Liver (tissue), 3 donors: ENCODE results near the gene SLC9C1.

Experiments used
- EGR1 ChIP-seq, 2 donors: IDR thresholded peaks; 2 replicates each; pipeline ENCODE4 v1.6.1; 2016 to 2018; ENCODE audit warnings: antibody characterized with exemption in 2 of 2, low read depth in 2 of 2
- GABPA ChIP-seq, 2 donors: IDR thresholded peaks in 1 of 2; conservative IDR thresholded peaks in 1 of 2; 2 replicates each; pipeline ENCODE4 v1.6.1; 2016; ENCODE audit warnings: antibody characterized with exemption in 2 of 2, mild to moderate bottlenecking in 1 of 2, moderate library complexity in 1 of 2
- HNF4A ChIP-seq, 2 donors: conservative IDR thresholded peaks; 2 replicates each; pipeline ENCODE4 v1.6.1; 2016; ENCODE audit warnings: antibody characterized with exemption in 2 of 2, mild to moderate bottlenecking in 2 of 2
- HNF4G ChIP-seq: IDR thresholded peaks from 2 replicates; pipeline ENCODE4 v1.6.1; 2016; ENCODE audit warnings: antibody characterized with exemption
- RAD21 ChIP-seq, 2 donors: IDR thresholded peaks; 2 replicates each; pipeline ENCODE4 v1.6.1; 2016; ENCODE audit warnings: antibody characterized with exemption in 2 of 2, mild to moderate bottlenecking in 2 of 2
- SP1 ChIP-seq: IDR thresholded peaks from 2 replicates; pipeline ENCODE4 v1.6.1; 2018; ENCODE audit warnings: antibody characterized with exemption, mild to moderate bottlenecking
- TAF1 ChIP-seq: conservative IDR thresholded peaks from 2 replicates; pipeline ENCODE4 v1.6.1; 2016; ENCODE audit warnings: antibody characterized with exemption, mild to moderate bottlenecking
- YY1 ChIP-seq: IDR thresholded peaks from 2 replicates; pipeline ENCODE4 v1.6.1; 2016; ENCODE audit warnings: antibody characterized with exemption, mild to moderate bottlenecking
- TF ChIP-seq, protein P1 (sequence below): fragments of 150-350 bp; IDR thresholded peaks from 2 replicates; pipeline ENCODE4 v1.5.1; 2017; ENCODE audit warnings: improper control_type of control experiment, low read depth, low read length; ENCODE audit not compliant: missing input control
- TF ChIP-seq, protein P2 (sequence below): IDR thresholded peaks from 2 replicates; pipeline ENCODE4 v1.6.1; 2016; ENCODE audit warnings: antibody characterized with exemption, mild to moderate bottlenecking
- TF ChIP-seq, protein P3 (sequence below): IDR thresholded peaks from 2 replicates; pipeline ENCODE4 v1.6.1; 2016; ENCODE audit warnings: antibody characterized with exemption
- TF ChIP-seq, protein P4 (sequence below): IDR thresholded peaks from 2 replicates; pipeline ENCODE4 v1.6.1; 2016; ENCODE audit warnings: antibody characterized with exemption
- TF ChIP-seq, protein P5 (sequence below): IDR thresholded peaks from 2 replicates; pipeline ENCODE4 v1.6.1; 2016; ENCODE audit warnings: antibody characterized with exemption
- donor health status: healthy.
- donor health status: healthy.

DNA sequence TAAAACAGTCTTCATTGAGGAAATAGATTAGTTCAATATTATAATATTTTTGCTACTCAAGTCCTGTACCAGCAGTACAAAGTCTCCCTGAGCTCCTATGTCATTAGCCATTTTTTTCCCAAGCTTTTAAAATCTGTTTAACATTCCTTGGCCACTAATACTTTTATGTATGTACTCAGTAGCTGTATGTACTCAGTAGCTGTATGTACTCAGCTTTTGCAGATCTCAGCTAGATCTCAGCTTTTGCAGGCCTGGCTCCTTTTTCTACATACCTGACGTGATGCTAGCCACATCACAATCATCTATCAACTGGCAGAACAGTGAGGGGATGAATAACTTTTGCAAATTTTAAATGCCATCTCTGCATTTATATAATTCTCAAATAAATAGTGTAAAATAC, 13.8 kb downstream of the SLC9C1 start:
- TF ChIP-seq YY1 (no peak), TAF1 (no peak), GABPA (IDR thresholded peaks at IDR 0.05 in 1 of 2, conservative IDR thresholded peaks at IDR 0.05 in 1 of 2) (no peak), SP1 (no peak), RAD21 (IDR thresholded peaks at IDR 0.05) (no peak), HNF4G (no peak), EGR1 (IDR thresholded peaks at IDR 0.05; ENCODE audit: low read depth in 2 of 2) (no peak), HNF4A (conservative IDR thresholded peaks at IDR 0.05) (no peak)
- TF ChIP-seq, protein P1, sequence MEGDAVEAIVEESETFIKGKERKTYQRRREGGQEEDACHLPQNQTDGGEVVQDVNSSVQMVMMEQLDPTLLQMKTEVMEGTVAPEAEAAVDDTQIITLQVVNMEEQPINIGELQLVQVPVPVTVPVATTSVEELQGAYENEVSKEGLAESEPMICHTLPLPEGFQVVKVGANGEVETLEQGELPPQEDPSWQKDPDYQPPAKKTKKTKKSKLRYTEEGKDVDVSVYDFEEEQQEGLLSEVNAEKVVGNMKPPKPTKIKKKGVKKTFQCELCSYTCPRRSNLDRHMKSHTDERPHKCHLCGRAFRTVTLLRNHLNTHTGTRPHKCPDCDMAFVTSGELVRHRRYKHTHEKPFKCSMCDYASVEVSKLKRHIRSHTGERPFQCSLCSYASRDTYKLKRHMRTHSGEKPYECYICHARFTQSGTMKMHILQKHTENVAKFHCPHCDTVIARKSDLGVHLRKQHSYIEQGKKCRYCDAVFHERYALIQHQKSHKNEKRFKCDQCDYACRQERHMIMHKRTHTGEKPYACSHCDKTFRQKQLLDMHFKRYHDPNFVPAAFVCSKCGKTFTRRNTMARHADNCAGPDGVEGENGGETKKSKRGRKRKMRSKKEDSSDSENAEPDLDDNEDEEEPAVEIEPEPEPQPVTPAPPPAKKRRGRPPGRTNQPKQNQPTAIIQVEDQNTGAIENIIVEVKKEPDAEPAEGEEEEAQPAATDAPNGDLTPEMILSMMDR: no peak
- TF ChIP-seq, protein P2, sequence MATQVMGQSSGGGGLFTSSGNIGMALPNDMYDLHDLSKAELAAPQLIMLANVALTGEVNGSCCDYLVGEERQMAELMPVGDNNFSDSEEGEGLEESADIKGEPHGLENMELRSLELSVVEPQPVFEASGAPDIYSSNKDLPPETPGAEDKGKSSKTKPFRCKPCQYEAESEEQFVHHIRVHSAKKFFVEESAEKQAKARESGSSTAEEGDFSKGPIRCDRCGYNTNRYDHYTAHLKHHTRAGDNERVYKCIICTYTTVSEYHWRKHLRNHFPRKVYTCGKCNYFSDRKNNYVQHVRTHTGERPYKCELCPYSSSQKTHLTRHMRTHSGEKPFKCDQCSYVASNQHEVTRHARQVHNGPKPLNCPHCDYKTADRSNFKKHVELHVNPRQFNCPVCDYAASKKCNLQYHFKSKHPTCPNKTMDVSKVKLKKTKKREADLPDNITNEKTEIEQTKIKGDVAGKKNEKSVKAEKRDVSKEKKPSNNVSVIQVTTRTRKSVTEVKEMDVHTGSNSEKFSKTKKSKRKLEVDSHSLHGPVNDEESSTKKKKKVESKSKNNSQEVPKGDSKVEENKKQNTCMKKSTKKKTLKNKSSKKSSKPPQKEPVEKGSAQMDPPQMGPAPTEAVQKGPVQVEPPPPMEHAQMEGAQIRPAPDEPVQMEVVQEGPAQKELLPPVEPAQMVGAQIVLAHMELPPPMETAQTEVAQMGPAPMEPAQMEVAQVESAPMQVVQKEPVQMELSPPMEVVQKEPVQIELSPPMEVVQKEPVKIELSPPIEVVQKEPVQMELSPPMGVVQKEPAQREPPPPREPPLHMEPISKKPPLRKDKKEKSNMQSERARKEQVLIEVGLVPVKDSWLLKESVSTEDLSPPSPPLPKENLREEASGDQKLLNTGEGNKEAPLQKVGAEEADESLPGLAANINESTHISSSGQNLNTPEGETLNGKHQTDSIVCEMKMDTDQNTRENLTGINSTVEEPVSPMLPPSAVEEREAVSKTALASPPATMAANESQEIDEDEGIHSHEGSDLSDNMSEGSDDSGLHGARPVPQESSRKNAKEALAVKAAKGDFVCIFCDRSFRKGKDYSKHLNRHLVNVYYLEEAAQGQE: no peak
- TF ChIP-seq, protein P3, sequence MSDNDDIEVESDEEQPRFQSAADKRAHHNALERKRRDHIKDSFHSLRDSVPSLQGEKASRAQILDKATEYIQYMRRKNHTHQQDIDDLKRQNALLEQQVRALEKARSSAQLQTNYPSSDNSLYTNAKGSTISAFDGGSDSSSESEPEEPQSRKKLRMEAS: no peak
- TF ChIP-seq, protein P4, sequence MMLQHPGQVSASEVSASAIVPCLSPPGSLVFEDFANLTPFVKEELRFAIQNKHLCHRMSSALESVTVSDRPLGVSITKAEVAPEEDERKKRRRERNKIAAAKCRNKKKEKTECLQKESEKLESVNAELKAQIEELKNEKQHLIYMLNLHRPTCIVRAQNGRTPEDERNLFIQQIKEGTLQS: no peak
- TF ChIP-seq, protein P5, sequence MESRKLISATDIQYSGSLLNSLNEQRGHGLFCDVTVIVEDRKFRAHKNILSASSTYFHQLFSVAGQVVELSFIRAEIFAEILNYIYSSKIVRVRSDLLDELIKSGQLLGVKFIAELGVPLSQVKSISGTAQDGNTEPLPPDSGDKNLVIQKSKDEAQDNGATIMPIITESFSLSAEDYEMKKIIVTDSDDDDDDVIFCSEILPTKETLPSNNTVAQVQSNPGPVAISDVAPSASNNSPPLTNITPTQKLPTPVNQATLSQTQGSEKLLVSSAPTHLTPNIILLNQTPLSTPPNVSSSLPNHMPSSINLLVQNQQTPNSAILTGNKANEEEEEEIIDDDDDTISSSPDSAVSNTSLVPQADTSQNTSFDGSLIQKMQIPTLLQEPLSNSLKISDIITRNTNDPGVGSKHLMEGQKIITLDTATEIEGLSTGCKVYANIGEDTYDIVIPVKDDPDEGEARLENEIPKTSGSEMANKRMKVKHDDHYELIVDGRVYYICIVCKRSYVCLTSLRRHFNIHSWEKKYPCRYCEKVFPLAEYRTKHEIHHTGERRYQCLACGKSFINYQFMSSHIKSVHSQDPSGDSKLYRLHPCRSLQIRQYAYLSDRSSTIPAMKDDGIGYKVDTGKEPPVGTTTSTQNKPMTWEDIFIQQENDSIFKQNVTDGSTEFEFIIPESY: no peak
